Uterus (tissue), 4 donors: ENCODE data around the gene CACNB2. TPM values are rescaled to one million over a fixed set of nuclear protein-coding genes. Genes with fewer than 3 reads are reported as not detected.

Experiments
- DNase-seq, 2 donors: peaks; one replicate each; pipeline ENCODE4 v3.0.0-alpha.2; 2019 to 2020
- H3K27ac ChIP-seq, 2 donors: fragments of 200-600 bp; sonication (generic); 1 replicate in 1 of 2; 2 replicates in 1 of 2; pipeline ENCODE4 v1.5.1; 2016 to 2018
- H3K27me3 ChIP-seq, 2 donors: fragments of 200-600 bp; sonication (generic); one replicate each; pipeline ENCODE4 v1.5.1; 2018 to 2019; ENCODE audit warnings: control low read depth in 1 of 2
- H3K36me3 ChIP-seq, 2 donors: fragments of 200-600 bp; sonication (generic); one replicate each; pipeline ENCODE4 v1.5.1; 2019; ENCODE audit warnings: control low read depth in 1 of 2
- H3K4me1 ChIP-seq, 2 donors: fragments of 200-600 bp; sonication (generic); one replicate each; pipeline ENCODE4 v1.5.1; 2018 to 2019; ENCODE audit warnings: control low read depth in 1 of 2
- H3K4me3 ChIP-seq, 2 donors: fragments of 200-600 bp; sonication (generic); 1 replicate in 1 of 2; 2 replicates in 1 of 2; pipeline ENCODE4 v1.5.1; 2018 to 2019; ENCODE audit warnings: mild to moderate bottlenecking in 1 of 2
- H3K9me3 ChIP-seq, 2 donors: fragments of 200-600 bp; sonication (generic); one replicate each; pipeline ENCODE4 v1.5.1; 2019; ENCODE audit warnings: control low read depth in 1 of 2
- CTCF ChIP-seq, 4 experiments: fragments of 200-600 bp in 2 of 4; fragments of 450-650 bp in 2 of 4; sonication (generic) in 2 of 4; IDR thresholded peaks; one replicate each; pipeline ENCODE4 v1.5.1; 2016 to 2019; ENCODE audit warnings: antibody characterized with exemption in 4 of 4, mild to moderate bottlenecking in 2 of 4, moderate library complexity in 1 of 4
- POLR2A ChIP-seq, 2 donors: fragments of 450-650 bp; IDR thresholded peaks; one replicate each; pipeline ENCODE4 v1.6.1; 2016; ENCODE audit warnings: antibody characterized with exemption in 2 of 2, mild to moderate bottlenecking in 1 of 2, moderate library complexity in 1 of 2
- intact Hi-C: fragments of 100-400 bp; cut with DNase I; formaldehyde crosslinking; loops from one replicate; pipeline ENCODE4 v1.15.1; 2023; ENCODE audit warnings: low total_unique reads
- total RNA-seq, 4 donors: library from RNA; depleted of rRNA in 3 of 4; stranded (reverse); fragments of >200 nt in 3 of 4; gene quantifications; one replicate each; pipeline versions ENCODE4 v1.1.0 to v1.2.4, GENCODE V29; 2014 to 2023
- donor health status: DM: yes; HTN: yes; CAD: no.

Gene CACNB2
- total RNA-seq, 4 donors from 2014 or later = 19.4 to 33.0 (median 27.0) TPM

- H3K27ac ChIP-seq = no peak overlapping the region
- DNase-seq = no peak
- intact Hi-C loops = no loop called here
Observed at GRCh38 chr10:18229826-18230225, 89.6 kb downstream of the CACNB2 start.

GRCh38 chr10:18230794-18231193 is 90.6 kb downstream of the CACNB2 start:
- DNase-seq = no peak
- Histone ChIP-seq H3K9me3 (no peaks in the 10 kb centered on the region), H3K27me3 (no peaks in the 10 kb centered on the region), H3K36me3 (no peaks in the 10 kb centered on the region), H3K4me1 (no peaks in the 10 kb centered on the region), H3K27ac (no peak overlapping the region), H3K4me3 (no peak overlapping the region)
- intact Hi-C loops = no loop called here
- TF ChIP-seq POLR2A (IDR thresholded peaks at IDR 0.05) = no peak
- no peak for TF ChIP-seq CTCF (IDR thresholded peaks at IDR 0.05)

More at GRCh38 chr10:18229826-18230225, 89.6 kb downstream of the CACNB2 start:
- Histone ChIP-seq H3K9me3 (no peaks in the 10 kb centered on the region), H3K27me3 (no peaks in the 10 kb centered on the region), H3K36me3 (no peaks in the 10 kb centered on the region), H3K4me3 (no peak overlapping the region), H3K4me1 (no peaks in the 10 kb centered on the region)
- no peak for TF ChIP-seq CTCF (IDR thresholded peaks at IDR 0.05)
- no peak for TF ChIP-seq POLR2A (IDR thresholded peaks at IDR 0.05)

DNA sequence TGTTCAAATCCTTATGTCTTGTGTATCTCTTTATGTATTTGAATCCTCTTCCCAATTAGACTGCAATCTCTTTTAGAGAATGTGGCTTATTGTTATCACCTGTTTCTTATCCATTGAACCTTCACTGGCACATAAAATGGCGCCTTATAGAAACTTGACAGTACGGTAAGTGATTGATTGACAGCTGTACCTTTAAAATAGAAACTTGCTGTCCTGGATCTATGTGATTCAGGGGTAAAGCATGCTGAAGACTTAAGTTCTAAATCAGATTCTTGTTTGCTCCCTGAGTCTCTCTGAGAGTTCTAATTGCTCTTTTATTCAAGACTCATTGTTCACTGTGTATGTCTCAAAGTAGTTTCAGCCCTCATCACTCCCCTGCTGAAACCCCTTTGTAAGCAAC is 91.3 kb downstream of the CACNB2 start:
- intact Hi-C loops = no loop called here

GRCh38 chr10:18233775-18234174 is 93.6 kb downstream of the CACNB2 start:
- Histone ChIP-seq H3K9me3 (no peaks in the 10 kb centered on the region), H3K4me3 (no peak overlapping the region), H3K27me3 (no peaks in the 10 kb centered on the region), H3K36me3 (no peaks in the 10 kb centered on the region), H3K27ac (no peak overlapping the region), H3K4me1 (no peaks in the 10 kb centered on the region)
- DNase-seq = no peak
- no peak for TF ChIP-seq POLR2A (IDR thresholded peaks at IDR 0.05)
- intact Hi-C loops = no loop called here

More for the DNA sequence above, 91.3 kb downstream of the CACNB2 start:
- H3K9me3 ChIP-seq = no peaks in the 10 kb centered on the region
- no peaks in the 10 kb centered on the region for H3K27me3 ChIP-seq
- no peak overlapping the region for H3K4me3 ChIP-seq
- TF ChIP-seq CTCF (IDR thresholded peaks at IDR 0.05) = no peak
- TF ChIP-seq POLR2A (IDR thresholded peaks at IDR 0.05) = no peak
- no peak for DNase-seq
- no peak overlapping the region for H3K27ac ChIP-seq
- H3K4me1 ChIP-seq = no peaks in the 10 kb centered on the region
- H3K36me3 ChIP-seq = no peaks in the 10 kb centered on the region

- Histone ChIP-seq H3K27ac (no peak overlapping the region), H3K36me3 (no peaks in the 10 kb centered on the region), H3K4me1 (no peaks in the 10 kb centered on the region), H3K4me3 (no peak overlapping the region), H3K9me3 (no peaks in the 10 kb centered on the region), H3K27me3 (no peaks in the 10 kb centered on the region)
- no peak for TF ChIP-seq POLR2A (IDR thresholded peaks at IDR 0.05)
- no peak for TF ChIP-seq CTCF (IDR thresholded peaks at IDR 0.05)
- no peak for DNase-seq
- intact Hi-C loops = no loop called here
Observed at GRCh38 chr10:18235477-18235876, 95.3 kb downstream of the CACNB2 start.

- intact Hi-C loops = no loop called here
- Histone ChIP-seq H3K27me3 (no peaks in the 10 kb centered on the region), H3K36me3 (no peaks in the 10 kb centered on the region), H3K4me1 (no peaks in the 10 kb centered on the region), H3K27ac (no peak overlapping the region), H3K9me3 (no peaks in the 10 kb centered on the region), H3K4me3 (no peak overlapping the region)
- TF ChIP-seq POLR2A (IDR thresholded peaks at IDR 0.05) (no peak), CTCF (IDR thresholded peaks at IDR 0.05) (no peak)
- no peak for DNase-seq
Observed at GRCh38 chr10:18236756-18237155, 96.5 kb downstream of the CACNB2 start.
